ENCODE data around the gene GSTA3.

- no peak for TF ChIP-seq CTCF (IDR thresholded peaks at IDR 0.05; ENCODE audit: borderline replicate concordance, extremely low read depth, low read length, poor library complexity, severe bottlenecking)
- no peak for TF ChIP-seq EZH2 (IDR thresholded peaks at IDR 0.05; ENCODE audit: borderline replicate concordance, low read depth, low read length, severe bottlenecking)
Observed at GRCh38 chr6:52953911-52954839, 44.7 kb upstream of the GSTA3 start.
